ENCODE data around the gene GRID1.
"Not testable (repeated sequence)": the region's sequence is repeated elsewhere in the genome, so short reads cannot be mapped to it uniquely, and the experiment has no call there.

Gene GRID1

GRCh38 chr10:86098187-86098881 lies 268.3 kb downstream of the GRID1 start:
- no peak overlapping the region for H4K91ac ChIP-seq (ENCODE audit: low read length)
- no peaks in the 10 kb centered on the region for H3K4me1 ChIP-seq (ENCODE audit: control insufficient read depth, insufficient read depth, low read depth, low read length)
- H2BK5ac ChIP-seq (ENCODE audit: low read depth, low read length, poor library complexity, severe bottlenecking): no peak overlapping the region
- no peaks in the 10 kb centered on the region for H3K27me3 ChIP-seq (ENCODE audit: control insufficient read depth in 1 of 2, insufficient read depth in 1 of 2, low read length in 2 of 2)
- H3K18ac ChIP-seq (ENCODE audit: low read depth in 1 of 2, low read length in 2 of 2): no peak overlapping the region
- no peak overlapping the region for H3K23ac ChIP-seq (ENCODE audit: low read length in 2 of 2)
- no peak overlapping the region for H2BK12ac ChIP-seq (ENCODE audit: low read length in 2 of 2)
- no peak overlapping the region for H3K9ac ChIP-seq (ENCODE audit: low read length)
- H3K14ac ChIP-seq (ENCODE audit: low read length in 2 of 2): no peak overlapping the region
- no peak overlapping the region for H2BK120ac ChIP-seq (ENCODE audit: low read depth, low read length)
- WGBS: 75% methylated on average over 4 of the region's 5 CpGs
- no peaks in the 10 kb centered on the region for H3K9me3 ChIP-seq (ENCODE audit: control insufficient read depth, low read length)
- no peak overlapping the region for H2AK5ac ChIP-seq (ENCODE audit: low read length, severe bottlenecking)
- H3K36me3 ChIP-seq (ENCODE audit: control insufficient read depth in 1 of 2, insufficient read depth in 2 of 2, low read depth in 1 of 2, low read length in 2 of 2): no peaks in the 10 kb centered on the region
- no peak overlapping the region for H3K4me2 ChIP-seq (ENCODE audit: low read length, poor library complexity, severe bottlenecking)
- no peak overlapping the region for H3K27ac ChIP-seq (ENCODE audit: low read length, poor library complexity, severe bottlenecking)
- no peak overlapping the region for H4K8ac ChIP-seq (ENCODE audit: low read length)
- H3K4ac ChIP-seq (ENCODE audit: low read depth in 1 of 2, low read length in 2 of 2): no peak overlapping the region
- no peak for DNase-seq
- no peak overlapping the region for H2AFZ ChIP-seq (ENCODE audit: low read depth, low read length)
- H3K4me3 ChIP-seq (ENCODE audit: insufficient read depth in 1 of 2, low read depth in 1 of 2, low read length in 2 of 2): no peak overlapping the region
- no peak overlapping the region for H2BK15ac ChIP-seq (ENCODE audit: low read depth, poor library complexity, severe bottlenecking)
- H3K79me1 ChIP-seq (replicated peaks; ENCODE audit: low read length, poor library complexity, severe bottlenecking): no peaks in the 10 kb centered on the region

DNA sequence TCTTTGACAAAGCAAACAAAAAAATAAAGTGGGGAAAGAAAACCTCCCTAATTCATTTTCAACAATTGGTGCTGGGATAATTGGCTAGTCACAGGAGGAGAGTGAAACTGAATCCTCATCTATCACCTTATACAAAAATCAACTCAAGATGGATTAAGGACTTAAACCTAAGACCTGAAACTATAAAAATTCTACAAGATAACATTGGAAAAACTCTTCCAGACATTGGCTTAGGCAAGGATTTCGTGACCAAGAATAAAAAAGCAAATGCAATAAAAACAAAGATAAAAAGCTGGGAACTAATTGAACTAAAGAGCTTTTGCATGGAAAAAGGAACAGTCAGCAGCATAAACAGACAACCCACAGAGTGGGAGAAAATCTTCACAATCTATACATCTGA lies 271.5 kb downstream of the GRID1 start:
- H3K9ac ChIP-seq (ENCODE audit: low read length); H3K4me2 ChIP-seq (ENCODE audit: low read length, poor library complexity, severe bottlenecking); DNase-seq; H2BK12ac ChIP-seq (ENCODE audit: low read length in 2 of 2); H3K27ac ChIP-seq (ENCODE audit: low read length, poor library complexity, severe bottlenecking); H3K4me3 ChIP-seq (ENCODE audit: insufficient read depth in 1 of 2, low read depth in 1 of 2, low read length in 2 of 2); H3K18ac ChIP-seq (ENCODE audit: low read depth in 1 of 2, low read length in 2 of 2); H3K14ac ChIP-seq (ENCODE audit: low read length in 2 of 2); H2BK120ac ChIP-seq (ENCODE audit: low read depth, low read length); H2AFZ ChIP-seq (ENCODE audit: low read depth, low read length); H2BK5ac ChIP-seq (ENCODE audit: low read depth, low read length, poor library complexity, severe bottlenecking); H3K36me3 ChIP-seq (ENCODE audit: control insufficient read depth in 1 of 2, insufficient read depth in 2 of 2, low read depth in 1 of 2, low read length in 2 of 2); H3K27me3 ChIP-seq (ENCODE audit: control insufficient read depth in 1 of 2, insufficient read depth in 1 of 2, low read length in 2 of 2); H2AK5ac ChIP-seq (ENCODE audit: low read length, severe bottlenecking); H4K91ac ChIP-seq (ENCODE audit: low read length); H3K4ac ChIP-seq (ENCODE audit: low read depth in 1 of 2, low read length in 2 of 2); H3K4me1 ChIP-seq (ENCODE audit: control insufficient read depth, insufficient read depth, low read depth, low read length); H4K8ac ChIP-seq (ENCODE audit: low read length); H3K23ac ChIP-seq (ENCODE audit: low read length in 2 of 2); H2BK15ac ChIP-seq (ENCODE audit: low read depth, poor library complexity, severe bottlenecking); H3K79me1 ChIP-seq (replicated peaks; ENCODE audit: low read length, poor library complexity, severe bottlenecking); H3K9me3 ChIP-seq (ENCODE audit: control insufficient read depth, low read length): not testable (repeated sequence)
- no CpG with 5 or more reads among the region's 1 CpG for WGBS

- H3K18ac ChIP-seq (ENCODE audit: low read depth in 1 of 2, low read length in 2 of 2); H2BK12ac ChIP-seq (ENCODE audit: low read length in 2 of 2); H3K79me1 ChIP-seq (replicated peaks; ENCODE audit: low read length, poor library complexity, severe bottlenecking); H4K91ac ChIP-seq (ENCODE audit: low read length); H3K27me3 ChIP-seq (ENCODE audit: control insufficient read depth in 1 of 2, insufficient read depth in 1 of 2, low read length in 2 of 2); H3K23ac ChIP-seq (ENCODE audit: low read length in 2 of 2); H3K27ac ChIP-seq (ENCODE audit: low read length, poor library complexity, severe bottlenecking); H3K4me2 ChIP-seq (ENCODE audit: low read length, poor library complexity, severe bottlenecking); H3K9me3 ChIP-seq (ENCODE audit: control insufficient read depth, low read length); DNase-seq; H2BK15ac ChIP-seq (ENCODE audit: low read depth, poor library complexity, severe bottlenecking); H3K4ac ChIP-seq (ENCODE audit: low read depth in 1 of 2, low read length in 2 of 2); H2BK5ac ChIP-seq (ENCODE audit: low read depth, low read length, poor library complexity, severe bottlenecking); H3K36me3 ChIP-seq (ENCODE audit: control insufficient read depth in 1 of 2, insufficient read depth in 2 of 2, low read depth in 1 of 2, low read length in 2 of 2); H2AFZ ChIP-seq (ENCODE audit: low read depth, low read length); H3K4me3 ChIP-seq (ENCODE audit: insufficient read depth in 1 of 2, low read depth in 1 of 2, low read length in 2 of 2); H4K8ac ChIP-seq (ENCODE audit: low read length); H3K9ac ChIP-seq (ENCODE audit: low read length); H2BK120ac ChIP-seq (ENCODE audit: low read depth, low read length); H2AK5ac ChIP-seq (ENCODE audit: low read length, severe bottlenecking); H3K4me1 ChIP-seq (ENCODE audit: control insufficient read depth, insufficient read depth, low read depth, low read length); H3K14ac ChIP-seq (ENCODE audit: low read length in 2 of 2): not testable (repeated sequence)
- WGBS: no CpG with 5 or more reads among the region's 1 CpG
Measured at GRCh38 chr10:86092311-86092710, 274.3 kb downstream of the GRID1 start.

- 77% methylated on average over 9 of the region's 9 CpGs for WGBS
- DNase-seq: no peak
- H2AFZ ChIP-seq (ENCODE audit: low read depth, low read length): no peak overlapping the region
- no peak overlapping the region for H2BK12ac ChIP-seq (ENCODE audit: low read length in 2 of 2)
- H3K23ac ChIP-seq (ENCODE audit: low read length in 2 of 2): no peak overlapping the region
- no peak overlapping the region for H3K14ac ChIP-seq (ENCODE audit: low read length in 2 of 2)
- no peak overlapping the region for H2BK15ac ChIP-seq (ENCODE audit: low read depth, poor library complexity, severe bottlenecking)
- H3K18ac ChIP-seq (ENCODE audit: low read depth in 1 of 2, low read length in 2 of 2): no peak overlapping the region
- no peak overlapping the region for H3K4me2 ChIP-seq (ENCODE audit: low read length, poor library complexity, severe bottlenecking)
- no peak overlapping the region for H3K4me3 ChIP-seq (ENCODE audit: insufficient read depth in 1 of 2, low read depth in 1 of 2, low read length in 2 of 2)
- no peaks in the 10 kb centered on the region for H3K36me3 ChIP-seq (ENCODE audit: control insufficient read depth in 1 of 2, insufficient read depth in 2 of 2, low read depth in 1 of 2, low read length in 2 of 2)
- H4K8ac ChIP-seq (ENCODE audit: low read length): no peak overlapping the region
- H2BK5ac ChIP-seq (ENCODE audit: low read depth, low read length, poor library complexity, severe bottlenecking): no peak overlapping the region
- H2AK5ac ChIP-seq (ENCODE audit: low read length, severe bottlenecking): no peak overlapping the region
- H3K27me3 ChIP-seq (ENCODE audit: control insufficient read depth in 1 of 2, insufficient read depth in 1 of 2, low read length in 2 of 2): no peaks in the 10 kb centered on the region
- no peak overlapping the region for H3K27ac ChIP-seq (ENCODE audit: low read length, poor library complexity, severe bottlenecking)
- no peaks in the 10 kb centered on the region for H3K79me1 ChIP-seq (replicated peaks; ENCODE audit: low read length, poor library complexity, severe bottlenecking)
- H2BK120ac ChIP-seq (ENCODE audit: low read depth, low read length): no peak overlapping the region
- no peak overlapping the region for H4K91ac ChIP-seq (ENCODE audit: low read length)
- no peak overlapping the region for H3K4ac ChIP-seq (ENCODE audit: low read depth in 1 of 2, low read length in 2 of 2)
- no peak overlapping the region for H3K9ac ChIP-seq (ENCODE audit: low read length)
- H3K9me3 ChIP-seq (ENCODE audit: control insufficient read depth, low read length): no peaks in the 10 kb centered on the region
- H3K4me1 ChIP-seq (ENCODE audit: control insufficient read depth, insufficient read depth, low read depth, low read length): no peaks in the 10 kb centered on the region
Measured at GRCh38 chr10:86091216-86091615, 275.4 kb downstream of the GRID1 start.

All from mesenchymal stem cell (in vitro differentiated cells and primary cell).